HEK293 (cell line): ENCODE measurements around the gene SPTY2D1.
"Not testable (repeated sequence)": the region's sequence is repeated elsewhere in the genome, so short reads cannot be mapped to it uniquely, and the experiment has no call there.

Experiments used
- CTCF ChIA-PET: fragments of 350-600 bp; formaldehyde crosslinking; extraction: SDS; loops from one replicate; lab custom pipeline; 2021; ENCODE audit warnings: antibody characterized with exemption; lab: Yijun Ruan, JAX
- POLR2A ChIA-PET: fragments of 300-600 bp; formaldehyde crosslinking; extraction: SDS; loops from one replicate; lab custom pipeline; 2020; ENCODE audit warnings: antibody characterized with exemption, inconsistent platforms; lab: Yijun Ruan, JAX
- H3K27ac ChIP-seq: fragments of 200-500 bp; sonication (Bioruptor generic); 2 replicates; pipeline ENCODE4 v1.5.1; 2014; ENCODE audit warnings: low read depth, low read length, control low read depth, inconsistent platforms; ENCODE audit errors: extremely low read depth
- H3K36me3 ChIP-seq, 2 experiments: fragments of 200-500 bp in 1 of 2; sonication (Bioruptor generic) in 1 of 2; 1 replicate in 1 of 2; 2 replicates in 1 of 2; pipeline ENCODE4 v1.5.1; 2014 to 2017; ENCODE audit warnings: inconsistent platforms in 2 of 2, low read length in 2 of 2; ENCODE audit not compliant: control insufficient read depth in 2 of 2, insufficient read depth in 1 of 2
- H3K4me1 ChIP-seq: fragments of 200-500 bp; sonication (Bioruptor generic); 2 replicates; pipeline ENCODE4 v1.5.1; 2014; ENCODE audit warnings: mild to moderate bottlenecking, low read length, inconsistent platforms; ENCODE audit not compliant: control insufficient read depth, insufficient read depth
- H3K4me3 ChIP-seq: 2 replicates; pipeline ENCODE4 v1.5.1; 2011; ENCODE audit warnings: low read depth, mild to moderate bottlenecking, control low read depth, low read length, moderate library complexity
- H3K9me3 ChIP-seq: fragments of 200-500 bp; sonication (Bioruptor generic); 2 replicates; pipeline ENCODE4 v1.5.1; 2014; ENCODE audit warnings: low read depth, low read length, inconsistent platforms; ENCODE audit not compliant: control insufficient read depth, insufficient read depth
- EGR2 ChIP-seq: fragments of 450-650 bp; formaldehyde crosslinking; IDR thresholded peaks from 2 replicates; pipeline ENCODE4 v1.5.1; 2016; ENCODE audit warnings: low read depth, missing biosample characterization, missing genetic modification characterization
- FEZF1 ChIP-seq: fragments of 450-650 bp; formaldehyde crosslinking; IDR thresholded peaks from 2 replicates; pipeline ENCODE4 v1.5.1; 2016; ENCODE audit warnings: missing biosample characterization, missing genetic modification characterization
- GLI4 ChIP-seq: fragments of 450-650 bp; formaldehyde crosslinking; IDR thresholded peaks from 2 replicates; pipeline ENCODE4 v1.5.1; 2016; ENCODE audit warnings: missing biosample characterization, missing genetic modification characterization
- KLF1 ChIP-seq: fragments of 450-650 bp; formaldehyde crosslinking; IDR thresholded peaks from 2 replicates; pipeline ENCODE4 v1.5.1; 2016; ENCODE audit warnings: missing biosample characterization, missing genetic modification characterization
- MYNN ChIP-seq: fragments of 450-650 bp; formaldehyde crosslinking; IDR thresholded peaks from 2 replicates; pipeline ENCODE4 v1.5.1; 2016; ENCODE audit warnings: missing biosample characterization, missing genetic modification characterization, borderline replicate concordance
- OSR2 ChIP-seq: fragments of 450-650 bp; formaldehyde crosslinking; IDR thresholded peaks from 2 replicates; pipeline ENCODE4 v1.5.1; 2016; ENCODE audit warnings: missing biosample characterization, missing genetic modification characterization
- PRDM1 ChIP-seq: fragments of 450-650 bp; formaldehyde crosslinking; IDR thresholded peaks from 2 replicates; pipeline ENCODE4; 2016; ENCODE audit warnings: missing biosample characterization, missing genetic modification characterization
- SETDB1 ChIP-seq: IDR thresholded peaks from one replicate; pipeline ENCODE4 v1.6.1; 2017; ENCODE audit warnings: mild to moderate bottlenecking, low read length, moderate library complexity, mixed read lengths; ENCODE audit not compliant: insufficient read length
- ZNF155 ChIP-seq: fragments of 450-650 bp; formaldehyde crosslinking; IDR thresholded peaks from 2 replicates; pipeline ENCODE4 v1.5.1; 2016; ENCODE audit warnings: missing biosample characterization, missing genetic modification characterization
- ZNF184 ChIP-seq: fragments of 450-650 bp; IDR thresholded peaks from 2 replicates; pipeline ENCODE4 v1.5.1; 2018; ENCODE audit warnings: missing biosample characterization, mild to moderate bottlenecking, missing genetic modification characterization
- ZNF248 ChIP-seq: fragments of 450-650 bp; formaldehyde crosslinking; IDR thresholded peaks from 2 replicates; pipeline ENCODE4 v1.5.1; 2017; ENCODE audit warnings: missing biosample characterization, missing genetic modification characterization
- ZNF548 ChIP-seq: fragments of 450-650 bp; formaldehyde crosslinking; IDR thresholded peaks from 2 replicates; pipeline ENCODE4 v1.5.1; 2016; ENCODE audit warnings: missing biosample characterization, missing genetic modification characterization
- ZNF560 ChIP-seq: fragments of 450-650 bp; formaldehyde crosslinking; IDR thresholded peaks from 2 replicates; pipeline ENCODE4 v1.5.1; 2017; ENCODE audit warnings: missing biosample characterization, missing genetic modification characterization, borderline replicate concordance
- ZNF777 ChIP-seq: fragments of 450-650 bp; formaldehyde crosslinking; IDR thresholded peaks from 2 replicates; pipeline ENCODE4 v1.5.1; 2017; ENCODE audit warnings: missing biosample characterization, missing genetic modification characterization, borderline replicate concordance
- ZNF791 ChIP-seq: fragments of 450-650 bp; formaldehyde crosslinking; IDR thresholded peaks from 2 replicates; pipeline ENCODE4 v1.5.1; 2016; ENCODE audit warnings: missing biosample characterization, missing genetic modification characterization
- ZNF792 ChIP-seq: fragments of 450-650 bp; formaldehyde crosslinking; IDR thresholded peaks from 2 replicates; pipeline ENCODE4 v1.5.1; 2016; ENCODE audit warnings: missing biosample characterization, missing genetic modification characterization
- TF ChIP-seq, protein P1 (sequence below): fragments of 450-650 bp; formaldehyde crosslinking; IDR thresholded peaks from 2 replicates; pipeline ENCODE4 v1.5.1; 2016; ENCODE audit warnings: missing biosample characterization, missing genetic modification characterization
- TF ChIP-seq, protein P2 (sequence below): fragments of 450-650 bp; formaldehyde crosslinking; IDR thresholded peaks from 2 replicates; pipeline ENCODE4 v1.5.1; 2016; ENCODE audit warnings: missing biosample characterization, missing genetic modification characterization
- TF ChIP-seq, protein P3 (sequence below): fragments of 450-650 bp; formaldehyde crosslinking; IDR thresholded peaks from 2 replicates; pipeline ENCODE4; 2016; ENCODE audit warnings: missing biosample characterization, missing genetic modification characterization
- TF ChIP-seq, protein P4 (sequence below): fragments of 450-650 bp; IDR thresholded peaks from 2 replicates; pipeline ENCODE4 v1.5.1; 2018; ENCODE audit warnings: missing biosample characterization, mild to moderate bottlenecking, missing genetic modification characterization
- TF ChIP-seq, protein P5 (sequence below): fragments of 450-650 bp; formaldehyde crosslinking; IDR thresholded peaks from 2 replicates; pipeline ENCODE4 v1.5.1; 2016; ENCODE audit warnings: missing biosample characterization, missing genetic modification characterization
- TF ChIP-seq, protein P6 (sequence below): fragments of 450-650 bp; formaldehyde crosslinking; IDR thresholded peaks from 2 replicates; pipeline ENCODE4 v1.5.1; 2016; ENCODE audit warnings: missing biosample characterization, missing genetic modification characterization

SPTY2D1 gene

DNA sequence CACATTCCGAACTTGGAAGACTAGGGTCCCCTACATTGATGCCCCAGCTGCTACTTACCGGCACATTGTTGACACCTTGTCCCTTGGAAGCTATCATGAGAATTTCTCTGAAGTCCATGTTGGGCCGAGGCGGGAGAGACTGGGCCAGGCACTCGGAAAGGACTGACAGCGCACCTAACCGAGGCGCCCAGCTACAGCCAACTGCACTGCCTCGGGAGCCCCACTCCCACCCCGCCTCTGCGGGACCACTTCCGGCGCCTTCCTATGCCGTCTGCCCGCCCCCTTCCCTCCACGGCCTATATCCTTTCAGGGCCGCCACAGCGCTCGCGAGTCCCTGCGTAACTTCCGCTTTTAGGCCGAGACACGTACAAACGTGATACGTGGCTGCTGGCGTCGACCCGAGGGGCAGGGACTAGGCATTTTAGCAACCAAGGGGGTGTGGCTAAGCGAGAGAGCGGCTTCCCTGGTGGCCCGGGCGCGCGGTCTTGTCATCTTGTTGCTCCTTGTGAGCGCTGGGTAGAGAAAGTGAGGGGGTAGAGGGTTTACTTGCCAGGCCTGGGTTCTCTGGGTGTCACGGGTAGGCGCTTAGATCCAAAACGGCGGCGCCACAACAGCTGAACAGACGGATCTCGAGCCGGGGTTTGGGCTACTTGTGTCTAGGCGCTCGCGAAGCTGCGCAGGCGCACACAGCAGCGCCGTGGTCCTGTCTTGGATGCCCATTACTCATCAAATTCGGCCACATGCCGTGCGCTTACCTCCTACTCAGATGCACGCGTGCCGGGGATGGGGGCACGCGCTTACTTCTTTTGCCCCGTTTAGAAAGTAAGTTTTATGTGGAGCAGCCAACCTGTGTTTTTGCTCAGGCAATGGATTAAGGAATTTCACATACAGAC, at the start of gene SPTY2D1 (continued):
- TF ChIP-seq, protein P1, sequence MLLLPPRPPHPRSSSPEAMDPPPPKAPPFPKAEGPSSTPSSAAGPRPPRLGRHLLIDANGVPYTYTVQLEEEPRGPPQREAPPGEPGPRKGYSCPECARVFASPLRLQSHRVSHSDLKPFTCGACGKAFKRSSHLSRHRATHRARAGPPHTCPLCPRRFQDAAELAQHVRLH (tag by site-specific recombination): no peak
- TF ChIP-seq SETDB1: no peak

DNA sequence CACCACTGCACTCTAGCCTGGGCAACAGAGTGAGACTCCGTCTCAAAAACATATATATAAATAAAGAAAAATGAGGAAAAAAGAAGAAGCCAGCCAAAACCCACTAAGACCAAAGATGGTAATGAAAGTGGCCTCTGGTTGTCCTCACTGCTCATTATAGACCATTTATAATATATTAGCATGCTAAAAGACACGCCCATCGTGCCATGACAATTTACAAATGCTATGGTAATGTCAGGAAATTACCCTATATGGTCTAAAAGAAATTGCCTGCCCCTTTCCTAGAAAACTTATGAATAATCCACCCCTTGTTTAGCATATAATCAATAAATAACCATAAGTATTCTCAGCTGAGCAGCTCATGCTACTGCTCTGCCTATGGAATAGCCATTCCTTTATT, 48.3 kb upstream of the SPTY2D1 start:
- TF ChIP-seq ZNF560 (tag by site-specific recombination): no peak
- TF ChIP-seq, protein P2, sequence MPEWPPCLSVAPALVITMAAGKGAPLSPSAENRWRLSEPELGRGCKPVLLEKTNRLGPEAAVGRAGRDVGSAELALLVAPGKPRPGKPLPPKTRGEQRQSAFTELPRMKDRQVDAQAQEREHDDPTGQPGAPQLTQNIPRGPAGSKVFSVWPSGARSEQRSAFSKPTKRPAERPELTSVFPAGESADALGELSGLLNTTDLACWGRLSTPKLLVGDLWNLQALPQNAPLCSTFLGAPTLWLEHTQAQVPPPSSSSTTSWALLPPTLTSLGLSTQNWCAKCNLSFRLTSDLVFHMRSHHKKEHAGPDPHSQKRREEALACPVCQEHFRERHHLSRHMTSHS (tag by site-specific recombination): no peak
- TF ChIP-seq EGR2 (tag by site-specific recombination): no peak
- TF ChIP-seq, protein P3, sequence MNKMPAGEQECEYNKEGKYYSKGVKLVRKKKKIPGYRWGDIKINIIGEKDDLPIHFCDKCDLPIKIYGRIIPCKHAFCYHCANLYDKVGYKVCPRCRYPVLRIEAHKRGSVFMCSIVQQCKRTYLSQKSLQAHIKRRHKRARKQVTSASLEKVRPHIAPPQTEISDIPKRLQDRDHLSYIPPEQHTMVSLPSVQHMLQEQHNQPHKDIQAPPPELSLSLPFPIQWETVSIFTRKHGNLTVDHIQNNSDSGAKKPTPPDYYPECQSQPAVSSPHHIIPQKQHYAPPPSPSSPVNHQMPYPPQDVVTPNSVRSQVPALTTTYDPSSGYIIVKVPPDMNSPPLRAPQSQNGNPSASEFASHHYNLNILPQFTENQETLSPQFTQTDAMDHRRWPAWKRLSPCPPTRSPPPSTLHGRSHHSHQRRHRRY (tag by site-specific recombination): no peak
- TF ChIP-seq ZNF155 (tag by site-specific recombination): no peak
- TF ChIP-seq ZNF248 (tag by site-specific recombination): no peak
- no peak for TF ChIP-seq ZNF548 (tag by site-specific recombination)
- TF ChIP-seq ZNF791 (tag by site-specific recombination): no peak
- TF ChIP-seq ZNF792 (tag by site-specific recombination): no peak
- TF ChIP-seq FEZF1 (tag by site-specific recombination): no peak
- TF ChIP-seq KLF1 (tag by site-specific recombination): no peak
- no peak for TF ChIP-seq ZNF777 (tag by site-specific recombination)
- TF ChIP-seq GLI4 (tag by site-specific recombination): no peak
- CTCF ChIA-PET: interaction anchor here (1.1 kb wide), 1 partner anchor 31 kb away, joined by 5 read pairs; no protein-coding TSS in a partner anchor
- Histone ChIP-seq H3K4me1 (no peaks in the 10 kb centered on the region), H3K36me3 (no peaks in the 10 kb centered on the region), H3K4me3 (no peak overlapping the region), H3K9me3 (no peaks in the 10 kb centered on the region), H3K27ac (no peak overlapping the region)
- POLR2A ChIA-PET: no interaction called here

DNA sequence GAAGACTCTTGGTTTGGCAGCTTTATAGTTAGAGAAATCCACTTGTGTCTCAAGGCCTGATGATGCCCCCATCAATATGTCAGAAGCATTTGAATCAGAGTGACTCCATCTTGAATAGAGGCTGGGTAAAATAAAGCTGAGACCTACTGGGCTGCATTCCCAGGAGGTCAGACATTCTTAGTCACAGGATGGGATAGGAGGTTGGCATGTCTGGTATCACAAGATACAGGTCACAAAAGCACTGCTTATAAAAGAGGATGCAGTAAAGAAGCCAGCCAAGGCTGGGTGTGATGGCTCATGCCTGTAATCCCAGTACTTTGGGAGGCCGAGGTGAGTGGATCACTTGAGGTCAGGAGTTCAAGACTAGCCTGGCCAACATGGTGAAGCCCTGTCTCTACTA, 47.8 kb upstream of the SPTY2D1 start:
- CTCF ChIA-PET, H3K4me1 ChIP-seq, H3K4me3 ChIP-seq, H3K9me3 ChIP-seq, POLR2A ChIA-PET, H3K27ac ChIP-seq, H3K36me3 ChIP-seq: not testable (repeated sequence)

DNA sequence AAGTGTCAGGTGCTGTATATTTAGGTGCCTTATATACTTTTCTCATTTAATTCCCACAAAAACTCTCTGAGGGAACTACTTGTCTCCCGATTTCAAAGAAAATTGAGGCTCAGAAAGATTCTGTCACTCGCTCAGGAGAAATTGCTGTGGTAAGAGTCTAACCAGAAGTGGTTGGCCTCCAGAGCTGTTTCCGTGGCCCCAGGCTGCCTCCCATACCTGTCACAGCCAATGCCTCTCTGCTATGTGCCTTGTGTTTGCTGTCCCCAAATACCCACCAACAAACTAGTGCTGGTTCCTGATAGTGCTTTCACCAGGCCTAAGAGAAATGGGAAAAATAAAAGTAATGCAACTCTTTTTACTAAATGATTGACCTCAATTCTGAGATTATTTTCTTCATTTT, 43.4 kb upstream of the SPTY2D1 start:
- Histone ChIP-seq H3K36me3 (no peaks in the 10 kb centered on the region), H3K4me3 (no peak overlapping the region), H3K4me1 (no peaks in the 10 kb centered on the region), H3K9me3 (no peaks in the 10 kb centered on the region), H3K27ac (no peak overlapping the region)
- ChIA-PET POLR2A (no interaction called here), CTCF (no interaction called here)
- TF ChIP-seq MYNN: no peak
- no peak for TF ChIP-seq ZNF184 (tag by site-specific recombination)
- TF ChIP-seq, protein P4, sequence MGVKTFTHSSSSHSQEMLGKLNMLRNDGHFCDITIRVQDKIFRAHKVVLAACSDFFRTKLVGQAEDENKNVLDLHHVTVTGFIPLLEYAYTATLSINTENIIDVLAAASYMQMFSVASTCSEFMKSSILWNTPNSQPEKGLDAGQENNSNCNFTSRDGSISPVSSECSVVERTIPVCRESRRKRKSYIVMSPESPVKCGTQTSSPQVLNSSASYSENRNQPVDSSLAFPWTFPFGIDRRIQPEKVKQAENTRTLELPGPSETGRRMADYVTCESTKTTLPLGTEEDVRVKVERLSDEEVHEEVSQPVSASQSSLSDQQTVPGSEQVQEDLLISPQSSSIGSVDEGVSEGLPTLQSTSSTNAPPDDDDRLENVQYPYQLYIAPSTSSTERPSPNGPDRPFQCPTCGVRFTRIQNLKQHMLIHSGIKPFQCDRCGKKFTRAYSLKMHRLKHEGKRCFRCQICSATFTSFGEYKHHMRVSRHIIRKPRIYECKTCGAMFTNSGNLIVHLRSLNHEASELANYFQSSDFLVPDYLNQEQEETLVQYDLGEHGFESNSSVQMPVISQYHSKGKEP: no peak
- TF ChIP-seq, protein P5, sequence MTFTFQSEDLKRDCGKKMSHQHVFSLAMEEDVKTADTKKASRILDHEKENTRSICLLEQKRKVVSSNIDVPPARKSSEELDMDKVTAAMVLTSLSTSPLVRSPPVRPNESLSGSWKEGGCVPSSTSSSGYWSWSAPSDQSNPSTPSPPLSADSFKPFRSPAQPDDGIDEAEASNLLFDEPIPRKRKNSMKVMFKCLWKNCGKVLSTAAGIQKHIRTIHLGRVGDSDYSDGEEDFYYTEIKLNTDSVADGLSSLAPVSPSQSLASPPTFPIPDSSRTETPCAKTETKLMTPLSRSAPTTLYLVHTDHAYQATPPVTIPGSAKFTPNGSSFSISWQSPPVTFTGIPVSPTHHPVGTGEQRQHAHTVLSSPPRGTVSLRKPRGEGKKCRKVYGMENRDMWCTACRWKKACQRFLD: no peak
- TF ChIP-seq, protein P6, sequence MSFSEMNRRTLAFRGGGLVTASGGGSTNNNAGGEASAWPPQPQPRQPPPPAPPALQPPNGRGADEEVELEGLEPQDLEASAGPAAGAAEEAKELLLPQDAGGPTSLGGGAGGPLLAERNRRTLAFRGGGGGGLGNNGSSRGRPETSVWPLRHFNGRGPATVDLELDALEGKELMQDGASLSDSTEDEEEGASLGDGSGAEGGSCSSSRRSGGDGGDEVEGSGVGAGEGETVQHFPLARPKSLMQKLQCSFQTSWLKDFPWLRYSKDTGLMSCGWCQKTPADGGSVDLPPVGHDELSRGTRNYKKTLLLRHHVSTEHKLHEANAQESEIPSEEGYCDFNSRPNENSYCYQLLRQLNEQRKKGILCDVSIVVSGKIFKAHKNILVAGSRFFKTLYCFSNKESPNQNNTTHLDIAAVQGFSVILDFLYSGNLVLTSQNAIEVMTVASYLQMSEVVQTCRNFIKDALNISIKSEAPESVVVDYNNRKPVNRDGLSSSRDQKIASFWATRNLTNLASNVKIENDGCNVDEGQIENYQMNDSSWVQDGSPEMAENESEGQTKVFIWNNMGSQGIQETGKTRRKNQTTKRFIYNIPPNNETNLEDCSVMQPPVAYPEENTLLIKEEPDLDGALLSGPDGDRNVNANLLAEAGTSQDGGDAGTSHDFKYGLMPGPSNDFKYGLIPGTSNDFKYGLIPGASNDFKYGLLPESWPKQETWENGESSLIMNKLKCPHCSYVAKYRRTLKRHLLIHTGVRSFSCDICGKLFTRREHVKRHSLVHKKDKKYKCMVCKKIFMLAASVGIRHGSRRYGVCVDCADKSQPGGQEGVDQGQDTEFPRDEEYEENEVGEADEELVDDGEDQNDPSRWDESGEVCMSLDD: no peak
- no peak for TF ChIP-seq OSR2 (tag by site-specific recombination)
- TF ChIP-seq PRDM1 (tag by site-specific recombination): no peak
